Panc1 (cell line): ENCODE measurements around the gene PHKA2. TPM values are rescaled to one million over a fixed set of nuclear protein-coding genes. Genes with fewer than 3 reads are reported as not detected.

Experiments used
- ATAC-seq: fragments of 200-7000 bp; cut with Tn5 transposase; 2 replicates; pipeline ENCODE4 v1.9.1; 2020; ENCODE audit warnings: mild to moderate bottlenecking, moderate library complexity
- BruUV-seq: library from RNA; stranded (reverse); fragments of 400-500 nt; replicated peaks from 2 replicates; lab custom pipeline; 2021; lab: Mats Ljungman, UMichigan
- CTCF ChIA-PET: fragments of 300-600 bp; sonication (Branson Sonifier 250); formaldehyde crosslinking; loops from one replicate; lab custom pipeline; 2022; ENCODE audit warnings: antibody characterized with exemption; lab: Charles Lee
- POLR2A ChIA-PET: fragments of 300-600 bp; sonication (Branson Sonifier 250); formaldehyde crosslinking; loops from one replicate; lab custom pipeline; 2022; ENCODE audit warnings: antibody characterized with exemption; lab: Charles Lee
- DNase-seq: peaks from one replicate; pipeline ENCODE4 v3.0.0-alpha.2; 2010; ENCODE audit warnings: low read depth, low spot score
- H3K27ac ChIP-seq: 2 replicates; pipeline ENCODE4 v1.5.1; 2011; ENCODE audit warnings: mild to moderate bottlenecking, low read length, inconsistent platforms
- H3K27me3 ChIP-seq: fragments of 200-500 bp; sonication (Bioruptor generic); 2 replicates; pipeline ENCODE4 v1.6.0; 2014; ENCODE audit warnings: low read length, inconsistent platforms; ENCODE audit not compliant: control insufficient read depth, insufficient read depth
- H3K36me3 ChIP-seq: fragments of 200-500 bp; sonication (Bioruptor generic); 2 replicates; pipeline ENCODE4 v1.5.1; 2014; ENCODE audit warnings: inconsistent platforms, mild to moderate bottlenecking, low read length, moderate library complexity; ENCODE audit not compliant: control insufficient read depth, insufficient read depth
- H3K4me1 ChIP-seq: 2 replicates; pipeline ENCODE4 v1.5.1; 2011; ENCODE audit warnings: inconsistent platforms, mild to moderate bottlenecking, low read length, moderate library complexity; ENCODE audit not compliant: control insufficient read depth, insufficient read depth
- H3K4me3 ChIP-seq, 2 experiments: 2 replicates each; pipeline ENCODE4 v1.5.1; 2011 to 2012; ENCODE audit warnings: low read depth in 2 of 2, low read length in 2 of 2, mild to moderate bottlenecking in 2 of 2, inconsistent platforms in 1 of 2, moderate library complexity in 1 of 2
- H3K9me3 ChIP-seq: fragments of 200-500 bp; sonication (Bioruptor generic); 2 replicates; pipeline ENCODE4 v1.5.1; 2014; ENCODE audit warnings: low read depth, mild to moderate bottlenecking, inconsistent platforms, low read length, moderate library complexity; ENCODE audit not compliant: control insufficient read depth, insufficient read depth
- POLR2AphosphoS5 ChIP-seq: IDR thresholded peaks from 2 replicates; pipeline ENCODE4 v1.6.1; 2012; ENCODE audit warnings: mild to moderate bottlenecking, low read depth, low read length, moderate library complexity
- SIN3A ChIP-seq: IDR thresholded peaks from 2 replicates; pipeline ENCODE4 v1.6.1; 2012; ENCODE audit warnings: low read depth, mild to moderate bottlenecking, low read length, moderate library complexity, borderline replicate concordance; ENCODE audit not compliant: insufficient read depth
- TCF7L2 ChIP-seq: IDR thresholded peaks from 2 replicates; pipeline ENCODE4 v1.6.1; 2011; ENCODE audit warnings: mild to moderate bottlenecking, low read depth, low read length, inconsistent platforms
- in situ Hi-C: cut with HindIII; loops from 2 replicates; pipeline ENCODE4 v1.10.0; 2016; ENCODE audit warnings: low sequenced_read_pairs, low pct_unique_long_range_greater_than_20kb
- intact Hi-C: fragments of 100-400 bp; cut with micrococcal nuclease; formaldehyde crosslinking; loops from one replicate; pipeline ENCODE4 v1.10.0; 2022; ENCODE audit not compliant: unreplicated experiment
- total RNA-seq: library from RNA; stranded (reverse); gene quantifications from one replicate; pipeline ENCODE4 v1.2.1, GENCODE V29; 2021; ENCODE audit not compliant: unreplicated experiment
- TF ChIP-seq, protein P1 (sequence below): fragments of 450-650 bp; IDR thresholded peaks from 2 replicates; pipeline ENCODE4 v1.5.1; 2017; ENCODE audit warnings: mild to moderate bottlenecking
- TF ChIP-seq, protein P2 (sequence below), 2 experiments: IDR thresholded peaks; 2 replicates each; pipeline ENCODE4 v1.6.1; 2011 to 2012; ENCODE audit warnings: low read depth in 2 of 2, control low read depth in 1 of 2, low read length in 1 of 2, mild to moderate bottlenecking in 1 of 2, moderate library complexity in 1 of 2; ENCODE audit not compliant: insufficient read depth in 1 of 2

The PHKA2 gene
- total RNA-seq, 1 experiment from 2014 or later: 20.6 TPM

DNA sequence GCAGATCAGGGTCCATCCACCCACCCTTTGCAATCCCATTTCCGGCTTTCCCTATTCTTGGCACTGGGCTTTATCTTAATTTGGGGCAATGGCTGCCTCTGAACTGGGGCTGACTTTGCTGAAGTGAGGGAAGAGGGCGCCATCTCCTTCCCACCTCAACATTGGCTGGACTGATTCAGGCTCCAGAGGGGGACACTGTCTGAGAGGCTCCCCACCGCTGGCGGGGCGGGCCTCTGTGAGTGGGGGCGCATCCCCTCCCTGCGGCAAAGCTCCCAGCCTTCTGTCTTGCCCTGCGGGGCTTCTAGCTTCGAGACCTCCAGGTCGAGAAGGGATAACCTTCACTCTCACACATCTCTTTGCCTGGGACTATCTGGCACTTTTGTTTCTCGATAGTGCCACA is 85.8 kb downstream of the PHKA2 start:
- BruUV-seq: no TSS peak
- H3K4me1 ChIP-seq: no peaks in the 10 kb centered on the region
- no peak overlapping the region for H3K27ac ChIP-seq
- no peak overlapping the region for H3K4me3 ChIP-seq
- no peak for TF ChIP-seq TCF7L2
- TF ChIP-seq, protein P1, sequence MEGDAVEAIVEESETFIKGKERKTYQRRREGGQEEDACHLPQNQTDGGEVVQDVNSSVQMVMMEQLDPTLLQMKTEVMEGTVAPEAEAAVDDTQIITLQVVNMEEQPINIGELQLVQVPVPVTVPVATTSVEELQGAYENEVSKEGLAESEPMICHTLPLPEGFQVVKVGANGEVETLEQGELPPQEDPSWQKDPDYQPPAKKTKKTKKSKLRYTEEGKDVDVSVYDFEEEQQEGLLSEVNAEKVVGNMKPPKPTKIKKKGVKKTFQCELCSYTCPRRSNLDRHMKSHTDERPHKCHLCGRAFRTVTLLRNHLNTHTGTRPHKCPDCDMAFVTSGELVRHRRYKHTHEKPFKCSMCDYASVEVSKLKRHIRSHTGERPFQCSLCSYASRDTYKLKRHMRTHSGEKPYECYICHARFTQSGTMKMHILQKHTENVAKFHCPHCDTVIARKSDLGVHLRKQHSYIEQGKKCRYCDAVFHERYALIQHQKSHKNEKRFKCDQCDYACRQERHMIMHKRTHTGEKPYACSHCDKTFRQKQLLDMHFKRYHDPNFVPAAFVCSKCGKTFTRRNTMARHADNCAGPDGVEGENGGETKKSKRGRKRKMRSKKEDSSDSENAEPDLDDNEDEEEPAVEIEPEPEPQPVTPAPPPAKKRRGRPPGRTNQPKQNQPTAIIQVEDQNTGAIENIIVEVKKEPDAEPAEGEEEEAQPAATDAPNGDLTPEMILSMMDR: no peak
- TF ChIP-seq POLR2AphosphoS5: no peak
- TF ChIP-seq, protein P2, sequence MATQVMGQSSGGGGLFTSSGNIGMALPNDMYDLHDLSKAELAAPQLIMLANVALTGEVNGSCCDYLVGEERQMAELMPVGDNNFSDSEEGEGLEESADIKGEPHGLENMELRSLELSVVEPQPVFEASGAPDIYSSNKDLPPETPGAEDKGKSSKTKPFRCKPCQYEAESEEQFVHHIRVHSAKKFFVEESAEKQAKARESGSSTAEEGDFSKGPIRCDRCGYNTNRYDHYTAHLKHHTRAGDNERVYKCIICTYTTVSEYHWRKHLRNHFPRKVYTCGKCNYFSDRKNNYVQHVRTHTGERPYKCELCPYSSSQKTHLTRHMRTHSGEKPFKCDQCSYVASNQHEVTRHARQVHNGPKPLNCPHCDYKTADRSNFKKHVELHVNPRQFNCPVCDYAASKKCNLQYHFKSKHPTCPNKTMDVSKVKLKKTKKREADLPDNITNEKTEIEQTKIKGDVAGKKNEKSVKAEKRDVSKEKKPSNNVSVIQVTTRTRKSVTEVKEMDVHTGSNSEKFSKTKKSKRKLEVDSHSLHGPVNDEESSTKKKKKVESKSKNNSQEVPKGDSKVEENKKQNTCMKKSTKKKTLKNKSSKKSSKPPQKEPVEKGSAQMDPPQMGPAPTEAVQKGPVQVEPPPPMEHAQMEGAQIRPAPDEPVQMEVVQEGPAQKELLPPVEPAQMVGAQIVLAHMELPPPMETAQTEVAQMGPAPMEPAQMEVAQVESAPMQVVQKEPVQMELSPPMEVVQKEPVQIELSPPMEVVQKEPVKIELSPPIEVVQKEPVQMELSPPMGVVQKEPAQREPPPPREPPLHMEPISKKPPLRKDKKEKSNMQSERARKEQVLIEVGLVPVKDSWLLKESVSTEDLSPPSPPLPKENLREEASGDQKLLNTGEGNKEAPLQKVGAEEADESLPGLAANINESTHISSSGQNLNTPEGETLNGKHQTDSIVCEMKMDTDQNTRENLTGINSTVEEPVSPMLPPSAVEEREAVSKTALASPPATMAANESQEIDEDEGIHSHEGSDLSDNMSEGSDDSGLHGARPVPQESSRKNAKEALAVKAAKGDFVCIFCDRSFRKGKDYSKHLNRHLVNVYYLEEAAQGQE (IDR thresholded peaks at IDR 0.05; ENCODE audit: insufficient read depth in 1 of 2, low read depth in 2 of 2, low read length in 1 of 2): no peak
- TF ChIP-seq SIN3A: no peak
- intact Hi-C loops: no loop called here
- no peak for DNase-seq
- ATAC-seq: no peak
- ChIA-PET CTCF (no interaction called here), POLR2A (no interaction called here)
- H3K9me3 ChIP-seq: no peaks in the 10 kb centered on the region
- in situ Hi-C loops: no loop called here
- H3K27me3 ChIP-seq: no peaks in the 10 kb centered on the region
- H3K36me3 ChIP-seq: no peaks in the 10 kb centered on the region

DNA sequence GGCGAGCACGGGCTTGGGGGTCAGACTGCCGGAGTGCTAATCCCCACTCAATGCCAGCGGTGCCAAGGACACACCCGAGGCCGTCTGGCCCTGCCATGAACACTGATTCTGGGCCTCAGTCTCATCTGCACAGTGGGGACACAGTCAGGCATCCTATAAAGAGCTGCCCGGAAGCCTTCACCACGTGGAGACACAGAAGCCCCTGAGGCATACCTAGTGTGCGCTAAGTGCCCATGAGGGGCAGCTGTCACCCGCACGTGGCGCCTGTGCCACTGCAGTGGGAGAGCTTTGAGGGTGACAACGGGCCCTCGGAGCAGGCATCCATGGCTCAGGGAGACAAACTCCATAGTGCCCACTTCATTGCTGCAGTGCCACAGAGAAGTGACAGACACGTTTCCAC is 86.3 kb downstream of the PHKA2 start:
- intact Hi-C loops: no loop called here
- ChIA-PET POLR2A (no interaction called here), CTCF (no interaction called here)
- Histone ChIP-seq H3K4me3 (no peak overlapping the region), H3K4me1 (no peaks in the 10 kb centered on the region), H3K36me3 (no peaks in the 10 kb centered on the region), H3K27me3 (no peaks in the 10 kb centered on the region), H3K9me3 (no peaks in the 10 kb centered on the region), H3K27ac (no peak overlapping the region)
- no peak for TF ChIP-seq SIN3A
- TF ChIP-seq POLR2AphosphoS5: no peak
- TF ChIP-seq TCF7L2: no peak
- TF ChIP-seq, protein P1: no peak
- TF ChIP-seq, protein P2 (IDR thresholded peaks at IDR 0.05; ENCODE audit: insufficient read depth in 1 of 2, low read depth in 2 of 2, low read length in 1 of 2): no peak
- BruUV-seq: no TSS peak
- DNase-seq: no peak
- in situ Hi-C loops: no loop called here
- ATAC-seq: no peak
